CD14-positive monocyte (primary cell): ENCODE measurements around the gene IFNGR1. TPM values are rescaled to one million over a fixed set of nuclear protein-coding genes. Genes with fewer than 3 reads are reported as not detected.

ENCODE experiments used
- DNase-seq, 3 donors: peaks; one replicate each; pipeline ENCODE4 v3.0.0-alpha.2; 2011 to 2022
- H2AFZ ChIP-seq: 2 replicates; pipeline ENCODE4 v1.6.0; 2012; ENCODE audit warnings: mild to moderate bottlenecking, low read depth, low read length, inconsistent platforms; ENCODE audit not compliant: insufficient read depth, poor library complexity, severe bottlenecking
- H3K27ac ChIP-seq, 2 donors: 1 replicate in 1 of 2; 2 replicates in 1 of 2; pipeline ENCODE4 v1.5.1; 2012 to 2013; ENCODE audit warnings: low read length in 2 of 2, control low read depth in 1 of 2, inconsistent platforms in 1 of 2, low read depth in 1 of 2, mild to moderate bottlenecking in 1 of 2
- H3K27me3 ChIP-seq, 2 donors: one replicate each; pipeline versions ENCODE4 v1.6.0 to v1.6.1; 2011 to 2013; ENCODE audit warnings: low read length in 2 of 2; ENCODE audit not compliant: control insufficient read depth in 2 of 2, insufficient read depth in 2 of 2
- H3K36me3 ChIP-seq, 2 donors: replicated peaks in 1 of 2; 1 replicate in 1 of 2; 2 replicates in 1 of 2; pipeline versions ENCODE4 v1.5.1 to v1.6.1; 2012 to 2013; ENCODE audit warnings: low read length in 2 of 2, control low read depth in 1 of 2, inconsistent platforms in 1 of 2, mild to moderate bottlenecking in 1 of 2; ENCODE audit not compliant: insufficient read depth in 2 of 2, control insufficient read depth in 1 of 2
- H3K4me1 ChIP-seq, 2 donors: 1 replicate in 1 of 2; 2 replicates in 1 of 2; pipeline versions ENCODE4 v1.5.1 to v1.6.1; 2012 to 2013; ENCODE audit warnings: low read length in 2 of 2, control low read depth in 1 of 2, inconsistent platforms in 1 of 2, mild to moderate bottlenecking in 1 of 2, moderate library complexity in 1 of 2; ENCODE audit not compliant: insufficient read depth in 2 of 2, control insufficient read depth in 1 of 2
- H3K4me2 ChIP-seq: replicated peaks from 2 replicates; pipeline ENCODE3; 2012; ENCODE audit warnings: low read length, moderate library complexity, mild to moderate bottlenecking; ENCODE audit not compliant: poor library complexity, severe bottlenecking; ENCODE audit errors: extremely low read depth
- H3K4me3 ChIP-seq, 3 experiments: fragments of 200-600 bp in 1 of 3; sonication (generic) in 1 of 3; replicated peaks in 1 of 3; 1 replicate in 2 of 3; 2 replicates in 1 of 3; pipeline ENCODE4 v1.5.1; 2011 to 2013; ENCODE audit warnings: low read length in 3 of 3, mild to moderate bottlenecking in 3 of 3, control low read depth in 2 of 3, low read depth in 2 of 3, inconsistent platforms in 1 of 3, moderate library complexity in 1 of 3
- H3K79me2 ChIP-seq: 2 replicates; pipeline ENCODE4 v1.6.0; 2012; ENCODE audit warnings: mild to moderate bottlenecking, control low read depth, inconsistent platforms, low read length, moderate library complexity; ENCODE audit not compliant: insufficient read depth
- H3K9ac ChIP-seq: 2 replicates; pipeline ENCODE4 v1.6.0; 2017; ENCODE audit warnings: low read length, mild to moderate bottlenecking; ENCODE audit not compliant: insufficient read depth, poor library complexity, severe bottlenecking
- H3K9me3 ChIP-seq, 2 donors: replicated peaks in 1 of 2; 1 replicate in 1 of 2; 2 replicates in 1 of 2; pipeline versions ENCODE4 v1.5.1 to v1.6.1; 2012 to 2013; ENCODE audit warnings: low read length in 2 of 2, control low read depth in 1 of 2; ENCODE audit not compliant: control insufficient read depth in 1 of 2, insufficient read depth in 1 of 2
- H4K20me1 ChIP-seq: 2 replicates; pipeline ENCODE4 v1.6.0; 2012; ENCODE audit warnings: mild to moderate bottlenecking, low read length, control low read depth, moderate library complexity; ENCODE audit not compliant: insufficient read depth
- H3K27ac Mint-ChIP-seq, 7 donors: one replicate each; pipeline ENCODE4 v1.8.0; 2020; ENCODE audit warnings: mild to moderate bottlenecking in 7 of 7, mixed read lengths in 7 of 7, moderate library complexity in 6 of 7, inconsistent platforms in 2 of 7
- H3K27me3 Mint-ChIP-seq, 3 donors: one replicate each; pipeline ENCODE4 v1.8.0; 2021 to 2022; ENCODE audit warnings: low read depth in 3 of 3, mild to moderate bottlenecking in 3 of 3, mixed read lengths in 3 of 3, moderate library complexity in 3 of 3, inconsistent platforms in 1 of 3
- H3K36me3 Mint-ChIP-seq, 2 donors: one replicate each; pipeline ENCODE4 v1.8.0; 2020; ENCODE audit warnings: mixed read lengths in 2 of 2, inconsistent platforms in 1 of 2, mild to moderate bottlenecking in 1 of 2
- H3K4me1 Mint-ChIP-seq: one replicate; pipeline ENCODE4 v1.8.0; 2020; ENCODE audit warnings: mild to moderate bottlenecking, mixed read lengths
- H3K4me3 Mint-ChIP-seq, 2 donors: one replicate each; pipeline ENCODE4 v1.8.0; 2020; ENCODE audit warnings: mild to moderate bottlenecking in 2 of 2, mixed read lengths in 2 of 2, moderate library complexity in 1 of 2
- H3K9me3 Mint-ChIP-seq, 7 donors: one replicate each; pipeline ENCODE4 v1.8.0; 2020 to 2022; ENCODE audit warnings: mixed read lengths in 7 of 7, mild to moderate bottlenecking in 6 of 7, moderate library complexity in 6 of 7, inconsistent platforms in 2 of 7
- WGBS: methylation state at CpG from one replicate; pipeline ENCODE4 v1.1.5; 2013; ENCODE audit warnings: missing lambda C conversion rate; ENCODE audit not compliant: insufficient coverage; 5-methylcytosine and 5-hydroxymethylcytosine counted together
- intact Hi-C, 2 donors: fragments of 100-400 bp; cut with micrococcal nuclease; formaldehyde crosslinking; loops; one replicate each; pipeline versions ENCODE4 v1.15.0 to v1.15.1; 2023
- polyA plus RNA-seq, 3 donors: library from polyadenylated mRNA; depleted of rRNA in 1 of 3; unstranded in 2 of 3; stranded (reverse) in 1 of 3; fragments of 300-500 nt in 2 of 3; fragments of >200 nt in 1 of 3; fragmentation: Illumina TruSeq in 2 of 3; gene quantifications; 1 replicate in 2 of 3; 2 replicates in 1 of 3; pipeline ENCODE4 v1.2.3, GENCODE V29; 2012 to 2021
- TF ChIP-seq, protein P1 (sequence below): fragments of 200-600 bp; IDR thresholded peaks from one replicate; pipeline ENCODE4 v1.8.0; 2022; ENCODE audit warnings: antibody characterized with exemption, mild to moderate bottlenecking

The IFNGR1 gene
- polyA plus RNA-seq, 3 donors = 204 to 372 (median 364) TPM

DNA sequence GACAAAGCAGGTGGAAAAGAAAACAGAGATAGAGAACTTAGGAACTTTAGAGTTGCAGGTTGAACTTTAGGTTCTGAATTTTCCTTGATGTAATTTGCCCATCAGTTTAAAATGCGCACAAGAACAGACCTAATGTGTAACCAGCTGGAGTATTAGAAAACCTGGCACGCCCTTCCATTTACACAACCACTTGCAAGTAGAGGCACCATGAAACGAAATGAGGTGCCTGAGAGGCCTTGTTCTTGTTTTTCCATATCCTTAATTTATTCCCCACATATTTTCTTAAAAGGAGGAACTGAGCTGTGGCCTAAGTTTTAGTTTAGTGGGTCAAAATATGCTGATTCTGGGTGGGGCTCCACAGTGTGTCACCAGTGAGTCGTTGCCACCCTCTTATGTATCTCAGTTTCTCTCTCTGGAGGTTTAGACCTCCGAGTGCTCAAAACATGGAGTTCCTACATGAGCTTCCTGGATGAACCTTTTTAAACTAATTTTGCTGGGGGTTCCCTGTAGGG, 28.5 kb downstream of the IFNGR1 start:
- no peaks in the 10 kb centered on the region for H3K36me3 ChIP-seq
- peaks cover 1% of the 10 kb centered on the region for H4K20me1 ChIP-seq
- peaks cover 25 to 39% (median 29%) of the 10 kb centered on the region in 7 donors for H3K9me3 Mint-ChIP-seq
- H3K9me3 ChIP-seq = peaks cover 19 to 39% of the 10 kb centered on the region in 2 donors
- intact Hi-C loops = no loop called here
- no peaks in the 10 kb centered on the region for H3K27me3 ChIP-seq
- H3K27me3 Mint-ChIP-seq = peaks cover 2 to 5% (median 2%) of the 10 kb centered on the region in 3 donors
- TF ChIP-seq, protein P1, sequence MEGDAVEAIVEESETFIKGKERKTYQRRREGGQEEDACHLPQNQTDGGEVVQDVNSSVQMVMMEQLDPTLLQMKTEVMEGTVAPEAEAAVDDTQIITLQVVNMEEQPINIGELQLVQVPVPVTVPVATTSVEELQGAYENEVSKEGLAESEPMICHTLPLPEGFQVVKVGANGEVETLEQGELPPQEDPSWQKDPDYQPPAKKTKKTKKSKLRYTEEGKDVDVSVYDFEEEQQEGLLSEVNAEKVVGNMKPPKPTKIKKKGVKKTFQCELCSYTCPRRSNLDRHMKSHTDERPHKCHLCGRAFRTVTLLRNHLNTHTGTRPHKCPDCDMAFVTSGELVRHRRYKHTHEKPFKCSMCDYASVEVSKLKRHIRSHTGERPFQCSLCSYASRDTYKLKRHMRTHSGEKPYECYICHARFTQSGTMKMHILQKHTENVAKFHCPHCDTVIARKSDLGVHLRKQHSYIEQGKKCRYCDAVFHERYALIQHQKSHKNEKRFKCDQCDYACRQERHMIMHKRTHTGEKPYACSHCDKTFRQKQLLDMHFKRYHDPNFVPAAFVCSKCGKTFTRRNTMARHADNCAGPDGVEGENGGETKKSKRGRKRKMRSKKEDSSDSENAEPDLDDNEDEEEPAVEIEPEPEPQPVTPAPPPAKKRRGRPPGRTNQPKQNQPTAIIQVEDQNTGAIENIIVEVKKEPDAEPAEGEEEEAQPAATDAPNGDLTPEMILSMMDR = no peak
- peak in 1 of 3 donors; percentile 12 for DNase-seq
- no peak overlapping the region for H3K27ac Mint-ChIP-seq
- no peaks in the 10 kb centered on the region for H3K4me1 ChIP-seq
- WGBS = no CpG with 5 or more reads among the region's 5 CpGs
- no peak overlapping the region for H3K4me2 ChIP-seq
- no peaks in the 10 kb centered on the region for H3K4me1 Mint-ChIP-seq
- no peak overlapping the region for H3K9ac ChIP-seq
- H3K4me3 ChIP-seq = no peak overlapping the region
- no peak overlapping the region for H3K27ac ChIP-seq
- H3K79me2 ChIP-seq = no peaks in the 10 kb centered on the region
- no peaks in the 10 kb centered on the region for H3K36me3 Mint-ChIP-seq
- H3K4me3 Mint-ChIP-seq = no peak overlapping the region
- no peak overlapping the region for H2AFZ ChIP-seq

DNA sequence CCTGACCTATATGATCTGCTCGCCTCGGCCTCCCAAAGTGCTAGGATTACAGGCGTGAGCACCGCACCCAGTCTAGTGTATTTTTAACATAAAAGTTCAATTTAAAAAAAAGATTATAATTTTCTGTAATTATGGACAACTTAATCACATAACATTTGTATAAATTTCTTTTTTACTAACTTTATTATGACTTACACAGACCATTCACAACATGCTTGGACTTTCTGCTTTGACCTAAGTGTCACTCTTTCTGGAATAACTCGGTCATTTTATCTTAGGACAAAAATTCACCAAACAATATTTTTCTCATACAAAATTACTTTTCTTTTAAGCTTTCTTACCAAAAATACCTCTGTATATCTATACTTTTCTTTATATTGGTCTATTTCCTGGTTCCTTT, 30.3 kb downstream of the IFNGR1 start:
- Histone ChIP-seq H3K36me3 (no peaks in the 10 kb centered on the region), H3K9ac (no peak overlapping the region), H3K27ac (no peak overlapping the region), H2AFZ (no peak overlapping the region), H3K4me2 (no peak overlapping the region), H4K20me1 (no peaks in the 10 kb centered on the region), H3K79me2 (no peaks in the 10 kb centered on the region), H3K27me3 (no peaks in the 10 kb centered on the region), H3K4me3 (no peak overlapping the region), H3K4me1 (no peaks in the 10 kb centered on the region), H3K9me3 (peaks cover 34 to 57% of the 10 kb centered on the region in 2 donors)
- H3K9me3 Mint-ChIP-seq = peaks cover 35 to 56% (median 46%) of the 10 kb centered on the region in 7 donors
- H3K4me3 Mint-ChIP-seq = no peak overlapping the region
- intact Hi-C loops = no loop called here
- TF ChIP-seq, protein P1 = no peak
- no peaks in the 10 kb centered on the region for H3K4me1 Mint-ChIP-seq
- peaks cover 0 to 4% of the 10 kb centered on the region in 2 donors for H3K36me3 Mint-ChIP-seq
- DNase-seq = no peak
- WGBS = 83% methylated on average over 1 of the region's 5 CpGs
- H3K27ac Mint-ChIP-seq = no peak overlapping the region
- peaks cover 0 to 2% (median 2%) of the 10 kb centered on the region in 3 donors for H3K27me3 Mint-ChIP-seq
